ENCODE data around the gene SAE1. TPM values are rescaled to one million over a fixed set of nuclear protein-coding genes. Genes with fewer than 3 reads are reported as not detected.

Gene SAE1
- total and polyA plus RNA-seq, 2 experiments from 2014 or later = 115 to 236 TPM

DNA sequence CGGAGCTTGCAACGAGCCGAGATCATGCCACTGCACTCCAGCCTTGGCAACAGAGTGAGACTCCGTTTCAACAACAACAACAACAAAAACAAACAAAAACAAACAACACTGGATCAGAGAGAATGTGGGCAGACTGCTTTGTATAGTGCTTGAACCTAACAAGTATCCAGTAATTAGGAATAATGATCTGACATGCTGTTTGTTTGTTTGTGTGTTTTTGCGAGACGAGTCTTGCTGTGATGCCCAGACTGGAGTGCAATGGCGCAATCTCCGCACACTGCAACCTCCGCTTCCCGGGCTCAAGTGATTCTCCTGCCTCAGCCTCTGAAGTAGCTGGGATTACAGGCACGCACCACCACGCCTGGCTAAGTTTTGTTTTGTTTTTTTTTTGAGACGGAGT lies 14.0 kb downstream of the SAE1 start:
- H3K27me3 ChIP-seq (ENCODE audit: insufficient read depth) = no peaks in the 10 kb centered on the region
- H3K27ac Mint-ChIP-seq = no peak overlapping the region
- H3K4me3 Mint-ChIP-seq = no peak overlapping the region
- TF ChIP-seq, protein P1, sequence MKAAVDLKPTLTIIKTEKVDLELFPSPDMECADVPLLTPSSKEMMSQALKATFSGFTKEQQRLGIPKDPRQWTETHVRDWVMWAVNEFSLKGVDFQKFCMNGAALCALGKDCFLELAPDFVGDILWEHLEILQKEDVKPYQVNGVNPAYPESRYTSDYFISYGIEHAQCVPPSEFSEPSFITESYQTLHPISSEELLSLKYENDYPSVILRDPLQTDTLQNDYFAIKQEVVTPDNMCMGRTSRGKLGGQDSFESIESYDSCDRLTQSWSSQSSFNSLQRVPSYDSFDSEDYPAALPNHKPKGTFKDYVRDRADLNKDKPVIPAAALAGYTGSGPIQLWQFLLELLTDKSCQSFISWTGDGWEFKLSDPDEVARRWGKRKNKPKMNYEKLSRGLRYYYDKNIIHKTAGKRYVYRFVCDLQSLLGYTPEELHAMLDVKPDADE (IDR thresholded peaks at IDR 0.05) = no peak
- no peak for TF ChIP-seq EZH2phosphoT487 (IDR thresholded peaks at IDR 0.05; ENCODE audit: unreplicated experiment)
- no peak for TF ChIP-seq EZH2 (IDR thresholded peaks at IDR 0.05; ENCODE audit: low read depth, unreplicated experiment)
- TF ChIP-seq, protein P2, sequence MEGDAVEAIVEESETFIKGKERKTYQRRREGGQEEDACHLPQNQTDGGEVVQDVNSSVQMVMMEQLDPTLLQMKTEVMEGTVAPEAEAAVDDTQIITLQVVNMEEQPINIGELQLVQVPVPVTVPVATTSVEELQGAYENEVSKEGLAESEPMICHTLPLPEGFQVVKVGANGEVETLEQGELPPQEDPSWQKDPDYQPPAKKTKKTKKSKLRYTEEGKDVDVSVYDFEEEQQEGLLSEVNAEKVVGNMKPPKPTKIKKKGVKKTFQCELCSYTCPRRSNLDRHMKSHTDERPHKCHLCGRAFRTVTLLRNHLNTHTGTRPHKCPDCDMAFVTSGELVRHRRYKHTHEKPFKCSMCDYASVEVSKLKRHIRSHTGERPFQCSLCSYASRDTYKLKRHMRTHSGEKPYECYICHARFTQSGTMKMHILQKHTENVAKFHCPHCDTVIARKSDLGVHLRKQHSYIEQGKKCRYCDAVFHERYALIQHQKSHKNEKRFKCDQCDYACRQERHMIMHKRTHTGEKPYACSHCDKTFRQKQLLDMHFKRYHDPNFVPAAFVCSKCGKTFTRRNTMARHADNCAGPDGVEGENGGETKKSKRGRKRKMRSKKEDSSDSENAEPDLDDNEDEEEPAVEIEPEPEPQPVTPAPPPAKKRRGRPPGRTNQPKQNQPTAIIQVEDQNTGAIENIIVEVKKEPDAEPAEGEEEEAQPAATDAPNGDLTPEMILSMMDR (conservative IDR thresholded peaks at IDR 0.05; ENCODE audit: low read depth in 2 of 2) = no peak
- TF ChIP-seq ZNF114 (CRISPR knock-in tag; IDR thresholded peaks at IDR 0.05) = no peak
- no peak for TF ChIP-seq NANOG (IDR thresholded peaks at IDR 0.05; ENCODE audit: borderline replicate concordance)
- TF ChIP-seq STAT1 (IDR thresholded peaks at IDR 0.05; ENCODE audit: unreplicated experiment) = no peak
- TF ChIP-seq, protein P3, sequence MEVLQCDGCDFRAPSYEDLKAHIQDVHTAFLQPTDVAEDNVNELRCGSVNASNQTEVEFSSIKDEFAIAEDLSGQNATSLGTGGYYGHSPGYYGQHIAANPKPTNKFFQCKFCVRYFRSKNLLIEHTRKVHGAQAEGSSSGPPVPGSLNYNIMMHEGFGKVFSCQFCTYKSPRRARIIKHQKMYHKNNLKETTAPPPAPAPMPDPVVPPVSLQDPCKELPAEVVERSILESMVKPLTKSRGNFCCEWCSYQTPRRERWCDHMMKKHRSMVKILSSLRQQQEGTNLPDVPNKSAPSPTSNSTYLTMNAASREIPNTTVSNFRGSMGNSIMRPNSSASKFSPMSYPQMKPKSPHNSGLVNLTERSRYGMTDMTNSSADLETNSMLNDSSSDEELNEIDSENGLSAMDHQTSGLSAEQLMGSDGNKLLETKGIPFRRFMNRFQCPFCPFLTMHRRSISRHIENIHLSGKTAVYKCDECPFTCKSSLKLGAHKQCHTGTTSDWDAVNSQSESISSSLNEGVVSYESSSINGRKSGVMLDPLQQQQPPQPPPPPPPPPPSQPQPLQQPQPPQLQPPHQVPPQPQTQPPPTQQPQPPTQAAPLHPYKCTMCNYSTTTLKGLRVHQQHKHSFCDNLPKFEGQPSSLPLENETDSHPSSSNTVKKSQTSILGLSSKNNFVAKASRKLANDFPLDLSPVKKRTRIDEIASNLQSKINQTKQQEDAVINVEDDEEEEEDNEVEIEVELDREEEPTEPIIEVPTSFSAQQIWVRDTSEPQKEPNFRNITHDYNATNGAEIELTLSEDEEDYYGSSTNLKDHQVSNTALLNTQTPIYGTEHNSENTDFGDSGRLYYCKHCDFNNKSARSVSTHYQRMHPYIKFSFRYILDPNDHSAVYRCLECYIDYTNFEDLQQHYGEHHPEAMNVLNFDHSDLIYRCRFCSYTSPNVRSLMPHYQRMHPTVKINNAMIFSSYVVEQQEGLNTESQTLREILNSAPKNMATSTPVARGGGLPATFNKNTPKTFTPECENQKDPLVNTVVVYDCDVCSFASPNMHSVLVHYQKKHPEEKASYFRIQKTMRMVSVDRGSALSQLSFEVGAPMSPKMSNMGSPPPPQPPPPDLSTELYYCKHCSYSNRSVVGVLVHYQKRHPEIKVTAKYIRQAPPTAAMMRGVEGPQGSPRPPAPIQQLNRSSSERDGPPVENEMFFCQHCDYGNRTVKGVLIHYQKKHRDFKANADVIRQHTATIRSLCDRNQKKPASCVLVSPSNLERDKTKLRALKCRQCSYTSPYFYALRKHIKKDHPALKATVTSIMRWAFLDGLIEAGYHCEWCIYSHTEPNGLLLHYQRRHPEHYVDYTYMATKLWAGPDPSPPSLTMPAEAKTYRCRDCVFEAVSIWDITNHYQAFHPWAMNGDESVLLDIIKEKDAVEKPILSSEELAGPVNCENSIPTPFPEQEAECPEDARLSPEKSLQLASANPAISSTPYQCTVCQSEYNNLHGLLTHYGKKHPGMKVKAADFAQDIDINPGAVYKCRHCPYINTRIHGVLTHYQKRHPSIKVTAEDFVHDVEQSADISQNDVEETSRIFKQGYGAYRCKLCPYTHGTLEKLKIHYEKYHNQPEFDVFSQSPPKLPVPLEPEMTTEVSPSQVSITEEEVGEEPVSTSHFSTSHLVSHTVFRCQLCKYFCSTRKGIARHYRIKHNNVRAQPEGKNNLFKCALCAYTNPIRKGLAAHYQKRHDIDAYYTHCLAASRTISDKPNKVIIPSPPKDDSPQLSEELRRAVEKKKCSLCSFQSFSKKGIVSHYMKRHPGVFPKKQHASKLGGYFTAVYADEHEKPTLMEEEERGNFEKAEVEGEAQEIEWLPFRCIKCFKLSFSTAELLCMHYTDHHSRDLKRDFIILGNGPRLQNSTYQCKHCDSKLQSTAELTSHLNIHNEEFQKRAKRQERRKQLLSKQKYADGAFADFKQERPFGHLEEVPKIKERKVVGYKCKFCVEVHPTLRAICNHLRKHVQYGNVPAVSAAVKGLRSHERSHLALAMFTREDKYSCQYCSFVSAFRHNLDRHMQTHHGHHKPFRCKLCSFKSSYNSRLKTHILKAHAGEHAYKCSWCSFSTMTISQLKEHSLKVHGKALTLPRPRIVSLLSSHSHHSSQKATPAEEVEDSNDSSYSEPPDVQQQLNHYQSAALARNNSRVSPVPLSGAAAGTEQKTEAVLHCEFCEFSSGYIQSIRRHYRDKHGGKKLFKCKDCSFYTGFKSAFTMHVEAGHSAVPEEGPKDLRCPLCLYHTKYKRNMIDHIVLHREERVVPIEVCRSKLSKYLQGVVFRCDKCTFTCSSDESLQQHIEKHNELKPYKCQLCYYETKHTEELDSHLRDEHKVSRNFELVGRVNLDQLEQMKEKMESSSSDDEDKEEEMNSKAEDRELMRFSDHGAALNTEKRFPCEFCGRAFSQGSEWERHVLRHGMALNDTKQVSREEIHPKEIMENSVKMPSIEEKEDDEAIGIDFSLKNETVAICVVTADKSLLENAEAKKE (CRISPR knock-in tag; IDR thresholded peaks at IDR 0.05) = no peak
- no peak for TF ChIP-seq CREB1 (CRISPR knock-in tag; IDR thresholded peaks at IDR 0.05; ENCODE audit: low read depth)
- TF ChIP-seq ZNF331 (CRISPR knock-in tag; IDR thresholded peaks at IDR 0.05; ENCODE audit: low read depth) = no peak
- no peaks in the 10 kb centered on the region for H3K9me3 Mint-ChIP-seq
- peaks cover 40% of the 10 kb centered on the region for H3F3A ChIP-seq (replicated peaks; ENCODE audit: low read depth)
- H3K4me1 Mint-ChIP-seq = peaks cover 5% of the 10 kb centered on the region
- no peak overlapping the region for H3K4me3 ChIP-seq
- no peak overlapping the region for H3K4me2 ChIP-seq
- ATAC-seq = no peak
- H3K9me2 ChIP-seq (ENCODE audit: insufficient read depth) = no peaks in the 10 kb centered on the region
- no peaks in the 10 kb centered on the region for H3K4me1 ChIP-seq (ENCODE audit: insufficient read depth)
- H3K27me3 Mint-ChIP-seq (ENCODE audit: insufficient read depth, low read depth, poor library complexity) = peaks cover 6% of the 10 kb centered on the region
- H3K79me2 ChIP-seq (replicated peaks; ENCODE audit: insufficient read depth) = peaks cover 100% of the 10 kb centered on the region
- no peak overlapping the region for H2AFZ ChIP-seq
- DNase-seq (ENCODE audit: low spot score) = no peak
- H4K20me1 ChIP-seq (replicated peaks; ENCODE audit: insufficient read depth) = peaks cover 55% of the 10 kb centered on the region
- peak overlapping the region; percentile 51; the same call in 1 of the 2 replicates for H3K27ac ChIP-seq (ENCODE audit: low read depth)
- H3K36me3 Mint-ChIP-seq (ENCODE audit: low read depth) = peaks cover 85% of the 10 kb centered on the region
- peaks cover 42% of the 10 kb centered on the region for H3K36me3 ChIP-seq (ENCODE audit: insufficient read depth)

All from GM23338 (cell line).